ENCODE results near the gene PLEKHA7. TPM values are rescaled to one million over a fixed set of nuclear protein-coding genes. Genes with fewer than 3 reads are reported as not detected.
"Not testable (repeated sequence)": the region's sequence is repeated elsewhere in the genome, so short reads cannot be mapped to it uniquely, and the experiment has no call there.

PLEKHA7 gene
- total RNA-seq, 1 donor from 2014 or later = 45.9 TPM

DNA sequence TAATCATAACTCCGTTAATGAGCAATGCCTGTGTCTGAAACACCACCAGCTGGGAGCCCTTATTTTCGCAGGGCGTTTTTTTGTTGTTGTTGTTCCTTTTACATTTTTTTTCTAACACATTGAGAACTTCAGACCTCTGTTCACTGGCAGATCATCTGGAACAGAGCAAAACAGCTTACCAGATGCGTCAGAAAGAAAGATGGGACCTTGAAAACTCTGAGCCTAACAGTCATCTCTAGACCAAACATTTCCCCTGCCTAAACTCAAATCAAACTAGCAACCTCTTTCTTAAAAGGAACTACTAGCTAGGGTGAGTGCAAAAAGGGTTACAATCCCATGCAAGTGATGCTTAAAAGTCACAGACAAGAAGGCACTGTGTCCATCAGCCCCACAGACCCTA, 93.2 kb downstream of the PLEKHA7 start:
- H3K27ac ChIP-seq = no peak overlapping the region
- intact Hi-C loops (cut with DNase I) = no loop called here
- TF ChIP-seq, protein P1, sequence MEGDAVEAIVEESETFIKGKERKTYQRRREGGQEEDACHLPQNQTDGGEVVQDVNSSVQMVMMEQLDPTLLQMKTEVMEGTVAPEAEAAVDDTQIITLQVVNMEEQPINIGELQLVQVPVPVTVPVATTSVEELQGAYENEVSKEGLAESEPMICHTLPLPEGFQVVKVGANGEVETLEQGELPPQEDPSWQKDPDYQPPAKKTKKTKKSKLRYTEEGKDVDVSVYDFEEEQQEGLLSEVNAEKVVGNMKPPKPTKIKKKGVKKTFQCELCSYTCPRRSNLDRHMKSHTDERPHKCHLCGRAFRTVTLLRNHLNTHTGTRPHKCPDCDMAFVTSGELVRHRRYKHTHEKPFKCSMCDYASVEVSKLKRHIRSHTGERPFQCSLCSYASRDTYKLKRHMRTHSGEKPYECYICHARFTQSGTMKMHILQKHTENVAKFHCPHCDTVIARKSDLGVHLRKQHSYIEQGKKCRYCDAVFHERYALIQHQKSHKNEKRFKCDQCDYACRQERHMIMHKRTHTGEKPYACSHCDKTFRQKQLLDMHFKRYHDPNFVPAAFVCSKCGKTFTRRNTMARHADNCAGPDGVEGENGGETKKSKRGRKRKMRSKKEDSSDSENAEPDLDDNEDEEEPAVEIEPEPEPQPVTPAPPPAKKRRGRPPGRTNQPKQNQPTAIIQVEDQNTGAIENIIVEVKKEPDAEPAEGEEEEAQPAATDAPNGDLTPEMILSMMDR (IDR thresholded peaks at IDR 0.05) = no peak
- no peak overlapping the region for H3K4me3 ChIP-seq
- peaks cover 29% of the 10 kb centered on the region for H3K4me1 ChIP-seq
- H3K36me3 ChIP-seq = no peaks in the 10 kb centered on the region
- no peak for DNase-seq (ENCODE audit: extremely low spot score in 2 of 2)
- H3K27me3 ChIP-seq = no peaks in the 10 kb centered on the region
- no peaks in the 10 kb centered on the region for H3K9me3 ChIP-seq

GRCh38 chr11:16920559-16920958, 93.7 kb downstream of the PLEKHA7 start:
- no peak for DNase-seq (ENCODE audit: extremely low spot score in 2 of 2)
- TF ChIP-seq POLR2AphosphoS5 (IDR thresholded peaks at IDR 0.05; ENCODE audit: insufficient read depth in 1 of 2, low read depth in 1 of 2) = no peak
- TF ChIP-seq, protein P1 (IDR thresholded peaks at IDR 0.05) = no peak
- no peak for TF ChIP-seq POLR2A (IDR thresholded peaks at IDR 0.05)
- intact Hi-C loops (cut with DNase I) = no loop called here

GRCh38 chr11:16918543-16919182, 95.6 kb downstream of the PLEKHA7 start:
- H3K4me1 ChIP-seq; H3K9me3 ChIP-seq; H3K27ac ChIP-seq; H3K36me3 ChIP-seq; H3K27me3 ChIP-seq; DNase-seq (ENCODE audit: extremely low spot score in 2 of 2); intact Hi-C loops (cut with DNase I); H3K4me3 ChIP-seq: not testable (repeated sequence)
- peak in 1 of 2 donors; percentile 51 for TF ChIP-seq POLR2AphosphoS5 (IDR thresholded peaks at IDR 0.05; ENCODE audit: insufficient read depth in 1 of 2, low read depth in 1 of 2)

More at GRCh38 chr11:16920559-16920958, 93.7 kb downstream of the PLEKHA7 start:
- H3K4me3 ChIP-seq = no peak overlapping the region
- H3K4me1 ChIP-seq = peaks cover 24% of the 10 kb centered on the region
- H3K9me3 ChIP-seq = no peaks in the 10 kb centered on the region
- no peak overlapping the region for H3K27ac ChIP-seq
- no peaks in the 10 kb centered on the region for H3K27me3 ChIP-seq
- H3K36me3 ChIP-seq = no peaks in the 10 kb centered on the region

- intact Hi-C loops (cut with DNase I) = no loop called here
- no peak overlapping the region for H3K27ac ChIP-seq
Observed at GRCh38 chr11:16917941-16918340, 96.3 kb downstream of the PLEKHA7 start.

DNA sequence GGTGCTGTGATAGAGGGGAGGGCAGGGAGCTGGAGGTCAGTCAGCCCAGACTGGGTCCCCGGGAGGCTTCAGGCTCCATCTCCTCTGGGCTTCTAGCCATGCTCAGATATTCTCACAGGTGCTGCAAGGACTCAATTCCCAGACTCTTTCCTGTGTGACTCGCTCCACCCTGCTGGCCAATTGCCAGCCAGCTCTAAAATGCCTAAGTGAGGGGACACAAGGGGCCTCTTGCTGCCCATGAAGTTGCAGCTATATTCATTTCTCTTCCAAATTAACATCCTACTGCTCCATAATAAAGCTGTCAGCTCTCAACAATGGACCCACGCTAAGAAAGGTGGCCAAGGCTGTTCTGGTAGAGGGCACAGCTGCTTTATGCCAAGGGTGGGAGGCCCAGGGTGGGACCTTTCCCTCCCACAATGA, 101.5 kb downstream of the PLEKHA7 start:
- intact Hi-C loops (cut with DNase I) = no loop called here
- H3K4me1 ChIP-seq = no peaks in the 10 kb centered on the region
- no peak overlapping the region for H3K27ac ChIP-seq
- no peaks in the 10 kb centered on the region for H3K36me3 ChIP-seq
- H3K27me3 ChIP-seq = no peaks in the 10 kb centered on the region
- no peak overlapping the region for H3K4me3 ChIP-seq
- DNase-seq (ENCODE audit: extremely low spot score in 2 of 2) = no peak
- TF ChIP-seq POLR2A (IDR thresholded peaks at IDR 0.05) (no peak), POLR2AphosphoS5 (IDR thresholded peaks at IDR 0.05; ENCODE audit: insufficient read depth in 1 of 2, low read depth in 1 of 2) (no peak)
- TF ChIP-seq, protein P1 (IDR thresholded peaks at IDR 0.05) = no peak
- H3K9me3 ChIP-seq = no peaks in the 10 kb centered on the region

More at GRCh38 chr11:16917941-16918340, 96.3 kb downstream of the PLEKHA7 start:
- no peak for DNase-seq (ENCODE audit: extremely low spot score in 2 of 2)
- Histone ChIP-seq H3K4me3 (no peak overlapping the region), H3K27me3 (no peaks in the 10 kb centered on the region), H3K4me1 (peaks cover 9% of the 10 kb centered on the region), H3K36me3 (no peaks in the 10 kb centered on the region), H3K9me3 (no peaks in the 10 kb centered on the region)
- TF ChIP-seq POLR2A (IDR thresholded peaks at IDR 0.05) = no peak
- TF ChIP-seq, protein P1 (IDR thresholded peaks at IDR 0.05) = no peak
- no peak for TF ChIP-seq POLR2AphosphoS5 (IDR thresholded peaks at IDR 0.05; ENCODE audit: insufficient read depth in 1 of 2, low read depth in 1 of 2)

Data from vagina (tissue), 2 donors.